Mesenchymal stem cell (in vitro differentiated cells and primary cell): ENCODE data around the gene DPP10.

Source experiments
- DNase-seq: peaks from one replicate; pipeline ENCODE4 v3.0.0-alpha.2; 2013
- H2AFZ ChIP-seq: one replicate; pipeline ENCODE4 v1.6.1; 2013; ENCODE audit warnings: low read depth, mild to moderate bottlenecking, control low read depth, inconsistent platforms, low read length, moderate library complexity
- H2AK5ac ChIP-seq: 2 replicates; pipeline ENCODE4 v1.6.1; 2013; ENCODE audit warnings: low read length, moderate library complexity, mild to moderate bottlenecking, inconsistent platforms; ENCODE audit not compliant: severe bottlenecking
- H2BK120ac ChIP-seq: one replicate; pipeline ENCODE4 v1.6.1; 2013; ENCODE audit warnings: low read depth, mild to moderate bottlenecking, inconsistent platforms, low read length, moderate library complexity
- H2BK12ac ChIP-seq, 2 experiments: one replicate each; pipeline ENCODE4 v1.6.1; 2013; ENCODE audit warnings: inconsistent platforms in 2 of 2, low read length in 2 of 2, mild to moderate bottlenecking in 2 of 2, moderate library complexity in 2 of 2, control low read depth in 1 of 2
- H2BK15ac ChIP-seq: one replicate; pipeline ENCODE4 v1.6.1; 2013; ENCODE audit warnings: mild to moderate bottlenecking, low read depth, inconsistent platforms; ENCODE audit not compliant: poor library complexity, severe bottlenecking
- H2BK5ac ChIP-seq: 2 replicates; pipeline ENCODE4 v1.6.1; 2013; ENCODE audit warnings: low read depth, mild to moderate bottlenecking, low read length, control low read depth, inconsistent platforms; ENCODE audit not compliant: poor library complexity, severe bottlenecking
- H3K14ac ChIP-seq, 2 experiments: one replicate each; pipeline ENCODE4 v1.6.1; 2013; ENCODE audit warnings: inconsistent platforms in 2 of 2, low read length in 2 of 2, control low read depth in 1 of 2, mild to moderate bottlenecking in 1 of 2, moderate library complexity in 1 of 2
- H3K18ac ChIP-seq, 2 experiments: one replicate each; pipeline ENCODE4 v1.6.1; 2013; ENCODE audit warnings: inconsistent platforms in 2 of 2, low read length in 2 of 2, control low read depth in 1 of 2, low read depth in 1 of 2, mild to moderate bottlenecking in 1 of 2
- H3K23ac ChIP-seq, 2 experiments: one replicate each; pipeline ENCODE4 v1.6.1; 2013; ENCODE audit warnings: inconsistent platforms in 2 of 2, low read length in 2 of 2, mild to moderate bottlenecking in 2 of 2, moderate library complexity in 2 of 2, control low read depth in 1 of 2
- H3K27ac ChIP-seq: 2 replicates; pipeline ENCODE4 v1.5.1; 2013; ENCODE audit warnings: mild to moderate bottlenecking, moderate library complexity, low read length, control low read depth, inconsistent platforms; ENCODE audit not compliant: poor library complexity, severe bottlenecking
- H3K27me3 ChIP-seq, 2 experiments: 2 replicates each; pipeline versions ENCODE4 v1.6.1 to v1.7.0; 2013; ENCODE audit warnings: low read length in 2 of 2, mild to moderate bottlenecking in 2 of 2, moderate library complexity in 2 of 2, control low read depth in 1 of 2, inconsistent platforms in 1 of 2; ENCODE audit not compliant: control insufficient read depth in 1 of 2, insufficient read depth in 1 of 2
- H3K36me3 ChIP-seq, 2 experiments: 2 replicates each; pipeline versions ENCODE4 v1.6.1 to v1.7.0; 2013; ENCODE audit warnings: low read length in 2 of 2, control low read depth in 1 of 2, inconsistent platforms in 1 of 2, low read depth in 1 of 2, mild to moderate bottlenecking in 1 of 2; ENCODE audit not compliant: insufficient read depth in 2 of 2, control insufficient read depth in 1 of 2
- H3K4ac ChIP-seq, 2 experiments: one replicate each; pipeline ENCODE4 v1.6.1; 2013; ENCODE audit warnings: inconsistent platforms in 2 of 2, low read length in 2 of 2, mild to moderate bottlenecking in 2 of 2, moderate library complexity in 2 of 2, control low read depth in 1 of 2, low read depth in 1 of 2
- H3K4me1 ChIP-seq: 2 replicates; pipeline ENCODE4 v1.6.1; 2013; ENCODE audit warnings: low read depth, low read length, control low read depth; ENCODE audit not compliant: control insufficient read depth, insufficient read depth
- H3K4me2 ChIP-seq: 2 replicates; pipeline ENCODE4 v1.6.1; 2013; ENCODE audit warnings: low read length, mild to moderate bottlenecking, inconsistent platforms; ENCODE audit not compliant: poor library complexity, severe bottlenecking
- H3K4me3 ChIP-seq, 2 experiments: 2 replicates each; pipeline versions ENCODE4 v1.5.1 to v1.7.0; 2013; ENCODE audit warnings: low read length in 2 of 2, mild to moderate bottlenecking in 2 of 2, control low read depth in 1 of 2, low read depth in 1 of 2; ENCODE audit not compliant: insufficient read depth in 1 of 2
- H3K79me1 ChIP-seq: replicated peaks from 2 replicates; pipeline ENCODE4 v1.6.1; 2013; ENCODE audit warnings: mild to moderate bottlenecking, control low read depth, low read length, inconsistent platforms; ENCODE audit not compliant: poor library complexity, severe bottlenecking
- H3K9ac ChIP-seq: 2 replicates; pipeline ENCODE4 v1.7.0; 2013; ENCODE audit warnings: mild to moderate bottlenecking, low read length, moderate library complexity
- H3K9me3 ChIP-seq: 2 replicates; pipeline ENCODE4 v1.7.0; 2013; ENCODE audit warnings: mild to moderate bottlenecking, low read length; ENCODE audit not compliant: control insufficient read depth
- H4K8ac ChIP-seq: one replicate; pipeline ENCODE4 v1.6.1; 2013; ENCODE audit warnings: inconsistent platforms, mild to moderate bottlenecking, low read length, moderate library complexity
- H4K91ac ChIP-seq: one replicate; pipeline ENCODE4 v1.6.1; 2013; ENCODE audit warnings: mild to moderate bottlenecking, low read length, inconsistent platforms
- WGBS: methylation state at CpG from one replicate; pipeline ENCODE4 v1.1.7; 2013; ENCODE audit warnings: mixed read lengths; 5-methylcytosine and 5-hydroxymethylcytosine counted together

The DPP10 gene

DNA sequence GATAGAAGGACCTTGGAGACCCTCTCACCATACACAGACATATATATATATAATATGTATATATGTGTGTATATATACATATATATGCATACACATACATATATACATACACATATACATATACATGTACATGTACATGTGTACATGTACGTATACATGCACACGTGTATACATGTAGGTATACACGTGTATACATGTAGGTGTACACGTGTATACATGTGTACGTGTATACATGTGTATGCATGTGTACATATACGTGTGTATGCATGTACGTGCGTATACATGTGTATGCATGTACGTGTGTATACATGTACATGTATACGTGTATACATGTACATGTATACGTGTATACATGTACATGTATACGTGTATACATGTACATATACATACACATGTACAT is 54.5 kb downstream of the DPP10 start:
- Histone ChIP-seq H3K4me2 (no peak overlapping the region), H2BK15ac (no peak overlapping the region), H3K9me3 (no peaks in the 10 kb centered on the region), H3K4me3 (no peak overlapping the region), H3K4me1 (no peaks in the 10 kb centered on the region), H4K8ac (no peak overlapping the region), H3K79me1 (no peaks in the 10 kb centered on the region), H4K91ac (no peak overlapping the region), H3K36me3 (no peaks in the 10 kb centered on the region), H2BK5ac (no peak overlapping the region), H2BK120ac (no peak overlapping the region), H3K23ac (no peak overlapping the region), H3K14ac (no peak overlapping the region), H3K4ac (no peak overlapping the region), H2AFZ (no peak overlapping the region), H3K18ac (no peak overlapping the region), H2BK12ac (no peak overlapping the region), H3K27ac (no peak overlapping the region), H2AK5ac (no peak overlapping the region), H3K27me3 (no peaks in the 10 kb centered on the region), H3K9ac (no peak overlapping the region)
- WGBS, result 90% methylated on average over 5 of the region's 12 CpGs
- no peak for DNase-seq

DNA sequence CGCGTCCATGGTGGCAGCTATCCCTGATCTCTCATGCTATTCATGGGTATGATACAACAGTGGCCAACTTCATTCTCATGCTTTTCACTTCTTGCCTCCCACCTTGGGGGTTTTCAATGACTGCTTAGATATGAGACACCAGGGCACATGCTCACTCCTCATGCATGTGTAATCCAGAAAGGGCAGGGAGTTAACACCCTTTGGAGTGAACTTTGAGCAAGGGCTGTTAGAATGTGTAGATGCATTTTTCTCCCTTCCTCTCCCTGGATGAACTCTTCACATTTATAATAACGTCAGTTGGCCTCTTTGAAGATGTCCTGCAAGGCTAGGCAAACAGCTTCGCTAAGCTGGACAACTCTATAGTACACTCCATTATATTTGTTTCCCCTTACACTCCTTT is 56.7 kb downstream of the DPP10 start:
- Histone ChIP-seq H3K9ac (no peak overlapping the region), H3K18ac (no peak overlapping the region), H2AFZ (no peak overlapping the region), H3K23ac (no peak overlapping the region), H3K4me3 (no peak overlapping the region), H2BK120ac (no peak overlapping the region), H2BK15ac (no peak overlapping the region), H3K27ac (no peak overlapping the region), H3K36me3 (no peaks in the 10 kb centered on the region), H2BK5ac (no peak overlapping the region), H3K4me1 (no peaks in the 10 kb centered on the region), H3K4ac (no peak overlapping the region), H4K91ac (no peak overlapping the region), H3K79me1 (no peaks in the 10 kb centered on the region), H3K27me3 (no peaks in the 10 kb centered on the region), H4K8ac (no peak overlapping the region), H3K4me2 (no peak overlapping the region), H2AK5ac (no peak overlapping the region), H2BK12ac (no peak overlapping the region), H3K9me3 (no peaks in the 10 kb centered on the region), H3K14ac (no peak overlapping the region)
- no peak for DNase-seq
- 71% methylated on average over 4 of the region's 4 CpGs for WGBS

DNA sequence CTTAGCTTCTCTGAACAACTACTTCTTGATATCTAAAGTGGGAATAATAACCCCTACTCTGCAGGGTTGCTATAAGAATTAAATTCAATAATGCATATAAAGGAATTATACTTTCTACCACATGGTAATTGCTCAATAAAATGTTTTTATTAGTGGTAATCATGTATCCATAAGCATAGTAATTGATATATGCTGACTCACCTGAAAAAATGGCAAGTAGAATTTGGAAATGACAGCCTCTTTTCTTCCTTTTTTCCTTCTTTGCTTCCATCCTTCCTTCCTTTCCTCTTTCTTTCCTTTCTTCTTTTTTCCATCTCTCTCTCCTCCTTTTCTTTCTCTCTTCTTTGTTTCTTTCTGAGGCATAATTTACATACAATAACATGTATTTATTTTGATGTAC is 65.3 kb downstream of the DPP10 start:
- H3K14ac ChIP-seq, result no peak overlapping the region
- H2AK5ac ChIP-seq, result no peak overlapping the region
- H3K23ac ChIP-seq, result no peak overlapping the region
- DNase-seq, result no peak
- no peak overlapping the region for H2AFZ ChIP-seq
- H3K36me3 ChIP-seq, result no peaks in the 10 kb centered on the region
- H4K8ac ChIP-seq, result no peak overlapping the region
- no peaks in the 10 kb centered on the region for H3K4me1 ChIP-seq
- no peak overlapping the region for H3K4me3 ChIP-seq
- H3K4me2 ChIP-seq, result no peak overlapping the region
- no peak overlapping the region for H2BK120ac ChIP-seq
- H3K18ac ChIP-seq, result no peak overlapping the region
- H3K4ac ChIP-seq, result no peak overlapping the region
- H3K9me3 ChIP-seq, result no peaks in the 10 kb centered on the region
- no peak overlapping the region for H2BK12ac ChIP-seq
- H3K79me1 ChIP-seq, result no peaks in the 10 kb centered on the region
- H3K27ac ChIP-seq, result no peak overlapping the region
- no peak overlapping the region for H2BK5ac ChIP-seq
- H4K91ac ChIP-seq, result no peak overlapping the region
- no peak overlapping the region for H3K9ac ChIP-seq
- no peaks in the 10 kb centered on the region for H3K27me3 ChIP-seq
- H2BK15ac ChIP-seq, result no peak overlapping the region

DNA sequence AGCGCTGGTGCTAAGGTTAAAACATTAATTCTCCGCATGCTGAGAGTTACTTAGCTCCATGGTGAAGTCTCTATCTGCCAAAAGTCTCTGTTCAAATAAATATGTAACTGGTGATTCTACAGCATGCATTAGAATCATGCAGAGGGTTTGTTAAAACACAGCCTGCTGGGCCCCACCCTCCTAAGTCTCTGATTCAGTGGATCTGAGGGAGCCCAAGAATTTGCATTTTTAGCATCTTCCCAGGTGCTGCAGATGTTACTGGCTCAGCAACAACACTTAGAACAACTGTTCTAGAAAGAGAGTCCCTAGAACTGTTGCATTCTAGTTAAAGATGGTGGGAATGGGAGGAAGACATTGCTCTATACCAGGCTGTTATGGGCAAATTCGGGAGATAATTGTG is 73.4 kb downstream of the DPP10 start:
- Histone ChIP-seq H3K36me3 (no peaks in the 10 kb centered on the region), H4K91ac (no peak overlapping the region), H3K27me3 (no peaks in the 10 kb centered on the region), H3K23ac (no peak overlapping the region), H3K27ac (no peak overlapping the region), H2AFZ (no peak overlapping the region), H3K79me1 (no peaks in the 10 kb centered on the region), H2BK5ac (no peak overlapping the region), H3K4me1 (no peaks in the 10 kb centered on the region), H3K14ac (no peak overlapping the region), H2BK120ac (no peak overlapping the region), H2AK5ac (no peak overlapping the region), H4K8ac (no peak overlapping the region), H3K9me3 (no peaks in the 10 kb centered on the region), H3K4ac (no peak overlapping the region), H3K4me2 (no peak overlapping the region), H3K18ac (no peak overlapping the region), H2BK15ac (no peak overlapping the region), H3K4me3 (no peak overlapping the region), H3K9ac (no peak overlapping the region), H2BK12ac (no peak overlapping the region)
- no peak for DNase-seq
- 87% methylated on average over 2 of the region's 3 CpGs for WGBS
